HG03097 (cell line): Measurements from ENCODE around the gene LRP1-AS.

Experiments
- ATAC-seq: cut with Tn5 transposase; IDR thresholded peaks from one replicate; pipeline ENCODE4 v1.9.1; 2021; ENCODE audit not compliant: unreplicated experiment, low FRiP score

The LRP1-AS gene

GRCh38 chr12:57145460-57146059 lies 1.9 kb downstream of the LRP1-AS start:
- no peak for ATAC-seq

- ATAC-seq, result no peak
Measured at GRCh38 chr12:57143454-57143853, 4.0 kb downstream of the LRP1-AS start.

GRCh38 chr12:57142727-57143126 lies 4.7 kb downstream of the LRP1-AS start:
- no peak for ATAC-seq

GRCh38 chr12:57142121-57142520 lies 5.3 kb downstream of the LRP1-AS start:
- no peak for ATAC-seq

GRCh38 chr12:57141249-57141648 lies 6.2 kb downstream of the LRP1-AS start:
- no peak for ATAC-seq

- no peak for ATAC-seq
Measured at GRCh38 chr12:57139796-57140649, 7.4 kb downstream of the LRP1-AS start.

GRCh38 chr12:57138526-57139272 lies 8.7 kb downstream of the LRP1-AS start:
- ATAC-seq, result no peak

- ATAC-seq, result no peak
Measured at GRCh38 chr12:57135527-57136326, 11.7 kb downstream of the LRP1-AS start.

GRCh38 chr12:57134949-57135348 lies 12.5 kb downstream of the LRP1-AS start:
- no peak for ATAC-seq

GRCh38 chr12:57133916-57134315 lies 13.5 kb downstream of the LRP1-AS start:
- no peak for ATAC-seq

- ATAC-seq, result no peak
Measured at GRCh38 chr12:57133013-57133569, 14.3 kb downstream of the LRP1-AS start.

- ATAC-seq, result no peak
Measured at GRCh38 chr12:57131896-57132744, 15.3 kb downstream of the LRP1-AS start.

GRCh38 chr12:57130941-57131340 lies 16.5 kb downstream of the LRP1-AS start:
- no peak for ATAC-seq

- no peak for ATAC-seq
Measured at GRCh38 chr12:57129889-57130288, 17.5 kb downstream of the LRP1-AS start.

GRCh38 chr12:57129321-57129842 lies 18.0 kb downstream of the LRP1-AS start:
- ATAC-seq, result no peak

GRCh38 chr12:57128519-57129247 lies 18.7 kb downstream of the LRP1-AS start:
- no peak for ATAC-seq

GRCh38 chr12:57127726-57128518 lies 19.5 kb downstream of the LRP1-AS start, which contains the start of gene LRP1:
LRP1 (plus strand) TSS chr12:57128483; CDS start chr12:57128965, 482 bp downstream.
- ATAC-seq, result no peak
